ENCODE measurements around the gene MKNK2. TPM values are rescaled to one million over a fixed set of nuclear protein-coding genes. Genes with fewer than 3 reads are reported as not detected.
A peak's percentile ranks its signal among the peaks of the same experiment; 100 is the strongest.

The MKNK2 gene
- total and polyA plus RNA-seq, 10 of the 15 experiments (the other 5 are each of a cell fraction or from before 2014, with no cell fraction given), result 9.6 to 365 (median 69.9) TPM

DNA sequence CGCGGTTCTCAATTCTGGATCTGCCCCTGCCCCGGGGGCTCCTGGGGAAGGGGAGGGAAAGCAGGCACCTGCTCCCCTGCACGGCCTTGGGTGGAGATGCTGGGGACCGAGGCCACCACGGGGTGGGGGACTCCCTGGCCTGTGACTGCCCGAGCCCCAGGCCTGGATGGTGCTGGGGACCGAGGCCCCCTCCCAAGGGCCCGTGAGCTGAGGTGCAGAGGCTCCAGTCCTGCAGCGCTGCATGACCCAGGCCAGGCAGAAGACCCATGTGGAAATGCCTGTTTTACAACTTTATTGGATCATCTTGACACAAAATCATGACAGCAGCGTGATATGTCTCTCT is 49.6 kb upstream of the MKNK2 start (continued):
- TF ChIP-seq, protein P1, sequence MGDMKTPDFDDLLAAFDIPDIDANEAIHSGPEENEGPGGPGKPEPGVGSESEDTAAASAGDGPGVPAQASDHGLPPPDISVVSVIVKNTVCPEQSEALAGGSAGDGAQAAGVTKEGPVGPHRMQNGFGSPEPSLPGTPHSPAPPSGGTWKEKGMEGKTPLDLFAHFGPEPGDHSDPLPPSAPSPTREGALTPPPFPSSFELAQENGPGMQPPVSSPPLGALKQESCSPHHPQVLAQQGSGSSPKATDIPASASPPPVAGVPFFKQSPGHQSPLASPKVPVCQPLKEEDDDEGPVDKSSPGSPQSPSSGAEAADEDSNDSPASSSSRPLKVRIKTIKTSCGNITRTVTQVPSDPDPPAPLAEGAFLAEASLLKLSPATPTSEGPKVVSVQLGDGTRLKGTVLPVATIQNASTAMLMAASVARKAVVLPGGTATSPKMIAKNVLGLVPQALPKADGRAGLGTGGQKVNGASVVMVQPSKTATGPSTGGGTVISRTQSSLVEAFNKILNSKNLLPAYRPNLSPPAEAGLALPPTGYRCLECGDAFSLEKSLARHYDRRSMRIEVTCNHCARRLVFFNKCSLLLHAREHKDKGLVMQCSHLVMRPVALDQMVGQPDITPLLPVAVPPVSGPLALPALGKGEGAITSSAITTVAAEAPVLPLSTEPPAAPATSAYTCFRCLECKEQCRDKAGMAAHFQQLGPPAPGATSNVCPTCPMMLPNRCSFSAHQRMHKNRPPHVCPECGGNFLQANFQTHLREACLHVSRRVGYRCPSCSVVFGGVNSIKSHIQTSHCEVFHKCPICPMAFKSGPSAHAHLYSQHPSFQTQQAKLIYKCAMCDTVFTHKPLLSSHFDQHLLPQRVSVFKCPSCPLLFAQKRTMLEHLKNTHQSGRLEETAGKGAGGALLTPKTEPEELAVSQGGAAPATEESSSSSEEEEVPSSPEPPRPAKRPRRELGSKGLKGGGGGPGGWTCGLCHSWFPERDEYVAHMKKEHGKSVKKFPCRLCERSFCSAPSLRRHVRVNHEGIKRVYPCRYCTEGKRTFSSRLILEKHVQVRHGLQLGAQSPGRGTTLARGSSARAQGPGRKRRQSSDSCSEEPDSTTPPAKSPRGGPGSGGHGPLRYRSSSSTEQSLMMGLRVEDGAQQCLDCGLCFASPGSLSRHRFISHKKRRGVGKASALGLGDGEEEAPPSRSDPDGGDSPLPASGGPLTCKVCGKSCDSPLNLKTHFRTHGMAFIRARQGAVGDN (IDR thresholded peaks at IDR 0.05), result no peak
- TF ChIP-seq SP1 (IDR thresholded peaks at IDR 0.05; ENCODE audit: low read depth, low read length) (no peak), RELA (IDR thresholded peaks at IDR 0.05; ENCODE audit: borderline replicate concordance, partially characterized antibody) (no peak), CHD4 (IDR thresholded peaks at IDR 0.05) (no peak)

DNA sequence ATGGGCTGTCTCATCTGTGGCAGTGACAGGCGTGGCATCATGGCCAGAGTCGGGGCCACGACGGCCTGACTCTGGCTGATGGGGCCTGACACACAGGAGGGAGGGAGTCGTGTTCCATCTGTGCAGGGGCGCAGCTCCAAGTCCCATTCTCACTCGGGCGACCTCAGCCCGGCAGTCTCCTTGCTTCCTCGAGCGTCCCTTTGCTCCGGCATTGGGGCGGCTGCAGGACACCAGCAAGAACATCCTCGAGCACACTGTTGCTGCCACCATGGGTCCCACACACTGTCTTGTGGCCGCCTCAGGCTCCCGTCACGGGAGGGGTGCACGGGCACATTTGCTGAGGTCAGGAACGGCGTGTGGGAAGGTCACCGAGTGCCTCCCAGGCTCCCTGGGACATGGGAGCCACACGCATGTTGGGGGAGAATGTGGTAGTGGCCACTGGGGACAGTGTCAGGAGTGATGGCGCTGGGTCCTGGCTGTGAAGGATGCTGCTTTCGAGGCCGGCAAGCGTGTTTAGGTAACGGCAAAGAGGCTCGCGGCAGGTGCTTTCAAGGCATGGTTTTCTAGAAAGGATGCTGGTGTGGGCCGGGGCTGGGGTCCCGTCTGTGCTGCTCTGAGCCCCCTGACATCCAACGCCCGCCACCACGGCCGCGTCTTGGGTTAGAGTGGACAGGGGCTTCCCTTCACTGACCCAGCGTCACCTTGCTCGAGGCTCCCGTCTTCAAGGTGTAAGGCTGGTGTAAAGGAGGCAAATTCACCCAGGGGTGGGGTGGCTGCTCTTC is 49.1 kb upstream of the MKNK2 start:
- ChIA-PET SMC1A (ENCODE audit: uncharacterized antibody, unreplicated experiment) (no interaction called here), CTCF (no interaction called here), RAD21 (ENCODE audit: unreplicated experiment) (no interaction called here), POLR2A (no interaction called here)
- peaks cover 2% of the 10 kb centered on the region; the same call in 1 of the 2 replicates for H3K4me1 ChIP-seq (ENCODE audit: control insufficient read depth, insufficient read depth, low read length)
- H3K27ac ChIP-seq (ENCODE audit: control insufficient read depth, insufficient read depth), result no peak overlapping the region
- H3K27me3 ChIP-seq (replicated peaks in 1 of 2; ENCODE audit: control insufficient read depth in 2 of 2, insufficient read depth in 2 of 2, low read length in 1 of 2), result no peaks in the 10 kb centered on the region
- H3K79me2 ChIP-seq (ENCODE audit: control insufficient read depth, insufficient read depth, low read length), result peaks cover 20% of the 10 kb centered on the region
- no peak for DNase-seq (ENCODE audit: low read depth, low spot score)
- no peaks in the 10 kb centered on the region for H4K20me1 ChIP-seq (ENCODE audit: control insufficient read depth, insufficient read depth)
- no peak overlapping the region for H2AFZ ChIP-seq (ENCODE audit: control insufficient read depth, low read depth, low read length)
- no peak overlapping the region for H3K4me3 ChIP-seq
- in situ Hi-C loops (cut with MboI), result no loop called here
- H3K4me2 ChIP-seq (ENCODE audit: control insufficient read depth, insufficient read depth), result no peak overlapping the region
- no TSS peak for BruUV-seq (replicated peaks)
- H3K36me3 ChIP-seq (ENCODE audit: control insufficient read depth in 2 of 2, insufficient read depth in 2 of 2, low read length in 1 of 2), result peaks cover 22 to 34% of the 10 kb centered on the region in 2 experiments; a peak in 3 of 4 replicates
- 95% methylated on average over 39 of the region's 39 CpGs for WGBS (ENCODE audit: insufficient coverage, insufficient replicate concordance, low lambda C conversion rate, missing lambda C conversion rate)
- TF ChIP-seq FOXM1 (IDR thresholded peaks at IDR 0.05; ENCODE audit: low read depth, low read length), result no peak
- TF ChIP-seq, protein P2, sequence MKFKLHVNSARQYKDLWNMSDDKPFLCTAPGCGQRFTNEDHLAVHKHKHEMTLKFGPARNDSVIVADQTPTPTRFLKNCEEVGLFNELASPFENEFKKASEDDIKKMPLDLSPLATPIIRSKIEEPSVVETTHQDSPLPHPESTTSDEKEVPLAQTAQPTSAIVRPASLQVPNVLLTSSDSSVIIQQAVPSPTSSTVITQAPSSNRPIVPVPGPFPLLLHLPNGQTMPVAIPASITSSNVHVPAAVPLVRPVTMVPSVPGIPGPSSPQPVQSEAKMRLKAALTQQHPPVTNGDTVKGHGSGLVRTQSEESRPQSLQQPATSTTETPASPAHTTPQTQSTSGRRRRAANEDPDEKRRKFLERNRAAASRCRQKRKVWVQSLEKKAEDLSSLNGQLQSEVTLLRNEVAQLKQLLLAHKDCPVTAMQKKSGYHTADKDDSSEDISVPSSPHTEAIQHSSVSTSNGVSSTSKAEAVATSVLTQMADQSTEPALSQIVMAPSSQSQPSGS (IDR thresholded peaks at IDR 0.05; ENCODE audit: low read length), result peak; percentile 21; the same call in 1 of the 2 replicates
- peak; percentile 65 for TF ChIP-seq POLR2A (IDR thresholded peaks at IDR 0.05; ENCODE audit: low read depth, low read length)
- TF ChIP-seq, protein P3, sequence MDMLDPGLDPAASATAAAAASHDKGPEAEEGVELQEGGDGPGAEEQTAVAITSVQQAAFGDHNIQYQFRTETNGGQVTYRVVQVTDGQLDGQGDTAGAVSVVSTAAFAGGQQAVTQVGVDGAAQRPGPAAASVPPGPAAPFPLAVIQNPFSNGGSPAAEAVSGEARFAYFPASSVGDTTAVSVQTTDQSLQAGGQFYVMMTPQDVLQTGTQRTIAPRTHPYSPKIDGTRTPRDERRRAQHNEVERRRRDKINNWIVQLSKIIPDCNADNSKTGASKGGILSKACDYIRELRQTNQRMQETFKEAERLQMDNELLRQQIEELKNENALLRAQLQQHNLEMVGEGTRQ (IDR thresholded peaks at IDR 0.05; ENCODE audit: borderline replicate concordance, low read depth, low read length), result no peak
- TF ChIP-seq POLR2AphosphoS5 (IDR thresholded peaks at IDR 0.05; ENCODE audit: low read length), result peak; percentile 62
- TF ChIP-seq, protein P4, sequence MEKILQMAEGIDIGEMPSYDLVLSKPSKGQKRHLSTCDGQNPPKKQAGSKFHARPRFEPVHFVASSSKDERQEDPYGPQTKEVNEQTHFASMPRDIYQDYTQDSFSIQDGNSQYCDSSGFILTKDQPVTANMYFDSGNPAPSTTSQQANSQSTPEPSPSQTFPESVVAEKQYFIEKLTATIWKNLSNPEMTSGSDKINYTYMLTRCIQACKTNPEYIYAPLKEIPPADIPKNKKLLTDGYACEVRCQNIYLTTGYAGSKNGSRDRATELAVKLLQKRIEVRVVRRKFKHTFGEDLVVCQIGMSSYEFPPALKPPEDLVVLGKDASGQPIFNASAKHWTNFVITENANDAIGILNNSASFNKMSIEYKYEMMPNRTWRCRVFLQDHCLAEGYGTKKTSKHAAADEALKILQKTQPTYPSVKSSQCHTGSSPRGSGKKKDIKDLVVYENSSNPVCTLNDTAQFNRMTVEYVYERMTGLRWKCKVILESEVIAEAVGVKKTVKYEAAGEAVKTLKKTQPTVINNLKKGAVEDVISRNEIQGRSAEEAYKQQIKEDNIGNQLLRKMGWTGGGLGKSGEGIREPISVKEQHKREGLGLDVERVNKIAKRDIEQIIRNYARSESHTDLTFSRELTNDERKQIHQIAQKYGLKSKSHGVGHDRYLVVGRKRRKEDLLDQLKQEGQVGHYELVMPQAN (conservative IDR thresholded peaks at IDR 0.05), result no peak
- TF ChIP-seq RAD51 (IDR thresholded peaks at IDR 0.05), result no peak
- TF ChIP-seq RCOR1 (conservative IDR thresholded peaks at IDR 0.05; ENCODE audit: low read depth, low read length), result no peak
- TF ChIP-seq RFX5 (IDR thresholded peaks at IDR 0.05; ENCODE audit: low read depth, low read length), result no peak
- H3K9ac ChIP-seq (ENCODE audit: control insufficient read depth, insufficient read depth, low read length), result no peak overlapping the region
- FAIRE-seq, result no peak
- ATAC-seq, result no peak
- H3K9me3 ChIP-seq (replicated peaks; ENCODE audit: control insufficient read depth, insufficient read depth, low read length), result no peaks in the 10 kb centered on the region
- intact Hi-C loops (cut with micrococcal nuclease; ENCODE audit: unreplicated experiment), result loop anchor here (10.0 kb wide), 3 partner anchors 135 to 195 kb away; partner anchors contain the start of genes ADAT3, PLEKHJ1, SCAMP4 and SF3A2
